B cell (primary cell): Measurements from ENCODE around the gene STAG1.
"Not testable (repeated sequence)": the region's sequence is repeated elsewhere in the genome, so short reads cannot be mapped to it uniquely, and the experiment has no call there.

Experiments used
- EZH2 ChIP-seq: IDR thresholded peaks from 2 replicates; pipeline ENCODE4 v1.6.1; 2012; ENCODE audit warnings: borderline replicate concordance, low read depth, mild to moderate bottlenecking, moderate library complexity, low read length; ENCODE audit not compliant: insufficient read depth, poor library complexity, severe bottlenecking
- TF ChIP-seq, protein P1 (sequence below): fragments of 200-600 bp; IDR thresholded peaks from one replicate; pipeline ENCODE4 v1.8.0; 2022; ENCODE audit warnings: antibody characterized with exemption, mild to moderate bottlenecking

GRCh38 chr3:136801146-136801545 lies 49.0 kb upstream of the STAG1 start:
- TF ChIP-seq, protein P1, sequence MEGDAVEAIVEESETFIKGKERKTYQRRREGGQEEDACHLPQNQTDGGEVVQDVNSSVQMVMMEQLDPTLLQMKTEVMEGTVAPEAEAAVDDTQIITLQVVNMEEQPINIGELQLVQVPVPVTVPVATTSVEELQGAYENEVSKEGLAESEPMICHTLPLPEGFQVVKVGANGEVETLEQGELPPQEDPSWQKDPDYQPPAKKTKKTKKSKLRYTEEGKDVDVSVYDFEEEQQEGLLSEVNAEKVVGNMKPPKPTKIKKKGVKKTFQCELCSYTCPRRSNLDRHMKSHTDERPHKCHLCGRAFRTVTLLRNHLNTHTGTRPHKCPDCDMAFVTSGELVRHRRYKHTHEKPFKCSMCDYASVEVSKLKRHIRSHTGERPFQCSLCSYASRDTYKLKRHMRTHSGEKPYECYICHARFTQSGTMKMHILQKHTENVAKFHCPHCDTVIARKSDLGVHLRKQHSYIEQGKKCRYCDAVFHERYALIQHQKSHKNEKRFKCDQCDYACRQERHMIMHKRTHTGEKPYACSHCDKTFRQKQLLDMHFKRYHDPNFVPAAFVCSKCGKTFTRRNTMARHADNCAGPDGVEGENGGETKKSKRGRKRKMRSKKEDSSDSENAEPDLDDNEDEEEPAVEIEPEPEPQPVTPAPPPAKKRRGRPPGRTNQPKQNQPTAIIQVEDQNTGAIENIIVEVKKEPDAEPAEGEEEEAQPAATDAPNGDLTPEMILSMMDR, result not testable (repeated sequence)
- not testable (repeated sequence) for TF ChIP-seq EZH2
